K562 (cell line): ENCODE measurements around the gene DYRK1A. TPM values are rescaled to one million over a fixed set of nuclear protein-coding genes. Genes with fewer than 3 reads are reported as not detected.

Source experiments
- ATAC-seq: fragments of 200-7000 bp; cut with Tn5 transposase; 3 replicates; pipeline ENCODE4 v1.9.1; 2020; ENCODE audit warnings: moderate library complexity
- BruUV-seq: library from RNA; stranded (reverse); fragments of 400-500 nt; replicated peaks from 2 replicates; lab custom pipeline; 2021; lab: Mats Ljungman, UMichigan
- CTCF ChIA-PET: fragments of 300-600 bp; formaldehyde crosslinking; extraction: SDS; loops from one replicate; lab custom pipeline; 2021; ENCODE audit warnings: low intra/inter-chr PET ratio; lab: Yijun Ruan, JAX
- POLR2A ChIA-PET: fragments of 300-600, 350-650 bp; sonication (Branson Sonifier 250); formaldehyde crosslinking; extraction: SDS; loops from one replicate; lab custom pipeline; 2021; ENCODE audit warnings: antibody characterized with exemption, inconsistent platforms; lab: Yijun Ruan, JAX
- DNase-seq, 4 experiments: peaks; one replicate each; pipeline versions ENCODE4 v3.0.0 to v3.0.0-alpha.2; 2011 to 2018; ENCODE audit warnings: low spot score in 3 of 4, mixed read lengths in 3 of 4; ENCODE audit errors: extremely low read depth in 1 of 4
- FAIRE-seq: peaks from 2 replicates; lab custom pipeline; 2011; peaks lifted over from hg19 to GRCh38; lab: Jason Lieb, UNC
- H2AFZ ChIP-seq: 2 replicates; pipeline ENCODE4 v1.6.0; 2011; ENCODE audit warnings: low read depth, low read length, control low read depth, inconsistent platforms
- H3K27ac ChIP-seq: fragments of 200-600 bp; 3 replicates; pipeline ENCODE4 v1.8.0; 2011; ENCODE audit warnings: low read depth, mild to moderate bottlenecking, control low read depth, inconsistent platforms, low read length, moderate library complexity, mixed read lengths; ENCODE audit errors: extremely low read depth
- H3K27me3 ChIP-seq, 2 experiments: fragments of 300-600 bp in 1 of 2; 2 replicates in 1 of 2; 3 replicates in 1 of 2; pipeline versions ENCODE4 v1.6.0 to v1.8.0; 2011; ENCODE audit warnings: inconsistent platforms in 2 of 2, low read length in 2 of 2, mild to moderate bottlenecking in 1 of 2, mixed read lengths in 1 of 2, moderate library complexity in 1 of 2; ENCODE audit not compliant: control insufficient read depth in 2 of 2, insufficient read depth in 2 of 2
- H3K36me3 ChIP-seq: fragments of 300-600 bp; 3 replicates; pipeline ENCODE4 v1.8.0; 2011; ENCODE audit warnings: mild to moderate bottlenecking, low read length, inconsistent platforms; ENCODE audit not compliant: control insufficient read depth, insufficient read depth
- H3K4me1 ChIP-seq, 2 experiments: fragments of 200-600 bp in 1 of 2; replicated peaks in 1 of 2; 2 replicates in 1 of 2; 3 replicates in 1 of 2; pipeline versions ENCODE4 v1.5.1 to v1.8.0; 2011; ENCODE audit warnings: inconsistent platforms in 2 of 2, low read length in 2 of 2, mild to moderate bottlenecking in 1 of 2, mixed read lengths in 1 of 2, moderate library complexity in 1 of 2; ENCODE audit not compliant: control insufficient read depth in 2 of 2, insufficient read depth in 2 of 2
- H3K4me2 ChIP-seq: 2 replicates; pipeline ENCODE4 v1.6.1; 2011; ENCODE audit warnings: low read length, control low read depth, inconsistent platforms, mixed read lengths; ENCODE audit not compliant: insufficient read depth
- H3K4me3 ChIP-seq: fragments of 200-600 bp; sonication (generic), shearing (Covaris generic); 2 replicates; pipeline ENCODE4 v1.5.1; 2016; ENCODE audit warnings: control low read depth, inconsistent platforms
- H3K79me2 ChIP-seq: fragments of 200-600 bp; 3 replicates; pipeline ENCODE4 v1.8.0; 2011; ENCODE audit warnings: low read length, inconsistent platforms; ENCODE audit not compliant: control insufficient read depth, insufficient read depth
- H3K9ac ChIP-seq, 2 experiments: 2 replicates each; pipeline versions ENCODE4 v1.6.0 to v1.6.1; 2011; ENCODE audit warnings: low read depth in 2 of 2, low read length in 2 of 2, control low read depth in 1 of 2, inconsistent platforms in 1 of 2, mild to moderate bottlenecking in 1 of 2, mixed read lengths in 1 of 2; ENCODE audit not compliant: insufficient read depth in 1 of 2
- H3K9me1 ChIP-seq: one replicate; pipeline ENCODE4 v1.6.0; 2011; ENCODE audit warnings: inconsistent platforms, mild to moderate bottlenecking, low read length, moderate library complexity; ENCODE audit not compliant: control insufficient read depth, insufficient read depth
- H3K9me3 ChIP-seq: replicated peaks from 2 replicates; pipeline ENCODE4 v1.5.1; 2011; ENCODE audit warnings: low read depth, low read length, inconsistent platforms; ENCODE audit not compliant: control insufficient read depth, insufficient read depth
- H4K20me1 ChIP-seq: replicated peaks from 2 replicates; pipeline ENCODE4 v1.6.1; 2011; ENCODE audit warnings: low read length, inconsistent platforms, mixed read lengths; ENCODE audit not compliant: control insufficient read depth, insufficient read depth
- ARHGAP35 ChIP-seq: fragments of 450-650 bp; IDR thresholded peaks from 2 replicates; pipeline ENCODE4 v1.6.1; 2018; ENCODE audit not compliant: partially characterized antibody
- CEBPB ChIP-seq: fragments of 450-650 bp; IDR thresholded peaks from 2 replicates; pipeline ENCODE4 v1.6.1; 2016; ENCODE audit warnings: missing genetic modification characterization, missing compliant biosample characterization
- DIDO1 ChIP-seq: fragments of 450-650 bp; IDR thresholded peaks from 2 replicates; pipeline ENCODE4 v1.6.1; 2016; ENCODE audit warnings: low read depth, missing biosample characterization, missing genetic modification characterization
- EP300 ChIP-seq: IDR thresholded peaks from 2 replicates; pipeline ENCODE4 v1.6.1; 2012; ENCODE audit warnings: low read length, improper control_type of control experiment
- GABPB1 ChIP-seq: sonication (generic); formaldehyde crosslinking; IDR thresholded peaks from 2 replicates; pipeline ENCODE4 v1.8.0; 2022; ENCODE audit warnings: mild to moderate bottlenecking, missing genetic modification reagents
- NFIC ChIP-seq: fragments of 450-650 bp; IDR thresholded peaks from 2 replicates; pipeline ENCODE4 v1.6.1; 2017; ENCODE audit warnings: mild to moderate bottlenecking, inconsistent platforms
- PYGO2 ChIP-seq: fragments of 450-650 bp; IDR thresholded peaks from 2 replicates; pipeline ENCODE4 v1.6.1; 2016; ENCODE audit warnings: mild to moderate bottlenecking, missing genetic modification characterization, moderate library complexity, missing compliant biosample characterization
- SIRT6 ChIP-seq: IDR thresholded peaks from one replicate; pipeline ENCODE4 v1.6.1; 2012; ENCODE audit warnings: low read depth, mild to moderate bottlenecking, control low read depth, inconsistent platforms, low read length, moderate library complexity
- SMARCA4 ChIP-seq: fragments of 450-650 bp; IDR thresholded peaks from 2 replicates; pipeline ENCODE4 v1.6.1; 2016
- SRF ChIP-seq, 2 experiments: fragments of 250-450, 450-650 bp in 1 of 2; sonication (Bioruptor Pico) in 1 of 2; sonication (generic) in 1 of 2; formaldehyde crosslinking; IDR thresholded peaks; 2 replicates each; pipeline versions ENCODE4 v1.5.0 to v1.5.1; 2020 to 2022; ENCODE audit warnings: mild to moderate bottlenecking in 1 of 2, missing genetic modification reagents in 1 of 2
- TEAD4 ChIP-seq, 2 experiments: sonication (generic) in 1 of 2; formaldehyde crosslinking in 1 of 2; IDR thresholded peaks; 2 replicates each; pipeline versions ENCODE4 v1.6.1 to v1.8.0; 2012 to 2022; ENCODE audit warnings: borderline replicate concordance in 1 of 2, inconsistent platforms in 1 of 2, low read length in 1 of 2, mild to moderate bottlenecking in 1 of 2, missing genetic modification reagents in 1 of 2
- TFAM ChIP-seq: fragments of 250-450 bp; sonication (Bioruptor Pico); conservative IDR thresholded peaks from 2 replicates; pipeline ENCODE4 v1.5.0; 2021; ENCODE audit warnings: mild to moderate bottlenecking, moderate library complexity
- ZNF143 ChIP-seq: sonication (generic); formaldehyde crosslinking; IDR thresholded peaks from 2 replicates; pipeline ENCODE4 v1.9.0; 2022; ENCODE audit warnings: mild to moderate bottlenecking, missing genetic modification reagents
- ZNF644 ChIP-seq: fragments of 200-800 bp; sonication (Bioruptor generic); IDR thresholded peaks from 2 replicates; pipeline ENCODE4 v1.6.1; 2016; ENCODE audit warnings: low read depth, missing genetic modification characterization, missing compliant biosample characterization
- ZNF766 ChIP-seq: fragments of 200-800 bp; sonication (Bioruptor generic); conservative IDR thresholded peaks from 2 replicates; pipeline ENCODE4 v1.6.1; 2016; ENCODE audit warnings: missing genetic modification characterization, missing compliant biosample characterization
- WGBS: fragments of 100-300 bp; shearing (Covaris generic); methylation state at CpG from one replicate; pipeline ENCODE4 v1.1.6; 2016; ENCODE audit warnings: low coverage, mixed read lengths; ENCODE audit not compliant: insufficient coverage; ENCODE audit errors: missing lambda C conversion rate; 5-methylcytosine and 5-hydroxymethylcytosine counted together
- in situ Hi-C: fragments of 300-500 bp; cut with MboI; formaldehyde crosslinking; loops from 4 replicates; pipeline ENCODE4 v1.15.0; 2018; ENCODE audit warnings: inconsistent platforms, mixed read lengths
- intact Hi-C: fragments of 100-400 bp; cut with micrococcal nuclease; formaldehyde crosslinking; loops from 2 replicates; pipeline ENCODE4 v1.14.2; 2022
- polyA plus RNA-seq, 8 experiments: library from polyadenylated mRNA; depleted of rRNA in 4 of 8; stranded (reverse) in 5 of 8; unstranded in 3 of 8; fragments of >200 nt; fragmentation: Nextera tagmentation in 2 of 8; fragmentation: Illumina TruSeq in 1 of 8; extraction: Ambion mirVana in 2 of 8; extraction: Trizol in 1 of 8; gene quantifications; 2 replicates each; pipeline versions ENCODE4 v1.2.1 to v1.2.3, GENCODE V29; 2011 to 2014; ENCODE audit warnings: inconsistent platforms in 1 of 8, missing spikeins in 1 of 8
- total RNA-seq, 7 experiments: library from RNA; depleted of rRNA in 6 of 7; stranded (reverse); fragments of >200 nt in 6 of 7; fragmentation: Illumina TruSeq in 2 of 7; extraction: Trizol in 2 of 7; gene quantifications; 2 replicates each; pipeline versions ENCODE4 v1.2.1 to v1.2.3, GENCODE V29; 2011 to 2021; ENCODE audit warnings: low replicate concordance in 1 of 7
- TF ChIP-seq, protein P1 (sequence below): sonication (generic); IDR thresholded peaks from 2 replicates; pipeline ENCODE4 v1.6.1; 2016
- TF ChIP-seq, protein P2 (sequence below): fragments of 250-450 bp; sonication (Bioruptor Pico); IDR thresholded peaks from 2 replicates; pipeline ENCODE4 v1.8.0; 2022; ENCODE audit warnings: inconsistent platforms
- TF ChIP-seq, protein P3 (sequence below): fragments of 450-650 bp; formaldehyde crosslinking; IDR thresholded peaks from 2 replicates; pipeline ENCODE4 v1.4.0; 2020; ENCODE audit warnings: mild to moderate bottlenecking, moderate library complexity

Gene DYRK1A
- total and polyA plus RNA-seq, 9 of the 15 experiments (the other 6 are each of a cell fraction or from before 2014, with no cell fraction given) = 3.7 to 64.8 (median 42.3) TPM

DNA sequence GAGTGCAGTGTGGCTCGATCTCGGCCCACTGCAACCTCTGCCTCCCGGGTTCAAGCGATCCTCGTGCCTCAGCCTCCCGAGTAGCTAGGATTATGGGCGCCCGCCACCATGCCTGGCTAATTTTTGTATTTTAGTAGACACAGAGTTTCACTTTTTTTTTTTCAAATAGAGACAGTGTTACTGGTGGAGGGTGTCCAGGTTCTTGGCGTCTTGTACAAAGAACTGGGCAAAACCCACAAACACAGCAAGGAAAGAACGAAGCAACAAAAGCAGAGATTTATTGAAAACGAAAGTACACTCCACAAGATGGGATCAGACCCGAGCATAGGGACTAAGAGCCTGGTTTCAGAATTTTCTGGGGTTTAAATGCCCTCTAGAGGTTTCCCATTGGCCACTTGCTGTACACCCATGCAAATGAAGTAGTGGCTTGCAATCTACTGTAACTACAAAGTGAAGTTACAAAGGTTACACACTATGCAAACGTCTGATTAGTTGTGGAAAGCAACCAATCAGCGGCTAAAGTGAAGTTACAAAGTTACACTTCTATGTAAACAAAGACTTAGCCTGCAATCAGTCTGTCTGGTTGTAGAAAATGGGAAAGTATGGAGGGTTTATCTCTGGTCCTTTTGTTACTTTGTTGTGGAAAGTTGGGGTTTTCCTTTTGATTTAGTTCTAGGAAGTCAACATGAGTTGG lies 199.1 kb downstream of the DYRK1A start:
- 31% methylated on average over 14 of the region's 14 CpGs for WGBS
- CTCF ChIA-PET = no interaction called here
- TF ChIP-seq GABPB1 (CRISPR knock-in tag) = no peak
- TF ChIP-seq, protein P1, sequence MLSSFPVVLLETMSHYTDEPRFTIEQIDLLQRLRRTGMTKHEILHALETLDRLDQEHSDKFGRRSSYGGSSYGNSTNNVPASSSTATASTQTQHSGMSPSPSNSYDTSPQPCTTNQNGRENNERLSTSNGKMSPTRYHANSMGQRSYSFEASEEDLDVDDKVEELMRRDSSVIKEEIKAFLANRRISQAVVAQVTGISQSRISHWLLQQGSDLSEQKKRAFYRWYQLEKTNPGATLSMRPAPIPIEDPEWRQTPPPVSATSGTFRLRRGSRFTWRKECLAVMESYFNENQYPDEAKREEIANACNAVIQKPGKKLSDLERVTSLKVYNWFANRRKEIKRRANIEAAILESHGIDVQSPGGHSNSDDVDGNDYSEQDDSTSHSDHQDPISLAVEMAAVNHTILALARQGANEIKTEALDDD = no peak
- TF ChIP-seq TEAD4 (IDR thresholded peaks at IDR 0.05; ENCODE audit: low read length) = peak; percentile 6; the same call in 1 of the 2 replicates
- no peak for TF ChIP-seq TEAD4 (CRISPR knock-in tag; IDR thresholded peaks at IDR 0.05; ENCODE audit: borderline replicate concordance)
- no peak for TF ChIP-seq CEBPB (tag)
- no peak for TF ChIP-seq ZNF143 (CRISPR knock-in tag)
- TF ChIP-seq DIDO1 (tag) = no peak
- 0 out of 2 replicates have a peak, but pooled peaks have one; percentile 55 for TF ChIP-seq ZNF644
- 0 out of 2 replicates have a peak, but pooled peaks have one; percentile 44 for TF ChIP-seq ZNF766 (CRISPR knock-in tag)
- no peak for TF ChIP-seq PYGO2 (tag)
- TF ChIP-seq TFAM (CRISPR knock-in tag) = no peak
- no peak for TF ChIP-seq NFIC
- peak; percentile 14; the same call in 1 of the 2 replicates for TF ChIP-seq EP300
- TF ChIP-seq, protein P2, sequence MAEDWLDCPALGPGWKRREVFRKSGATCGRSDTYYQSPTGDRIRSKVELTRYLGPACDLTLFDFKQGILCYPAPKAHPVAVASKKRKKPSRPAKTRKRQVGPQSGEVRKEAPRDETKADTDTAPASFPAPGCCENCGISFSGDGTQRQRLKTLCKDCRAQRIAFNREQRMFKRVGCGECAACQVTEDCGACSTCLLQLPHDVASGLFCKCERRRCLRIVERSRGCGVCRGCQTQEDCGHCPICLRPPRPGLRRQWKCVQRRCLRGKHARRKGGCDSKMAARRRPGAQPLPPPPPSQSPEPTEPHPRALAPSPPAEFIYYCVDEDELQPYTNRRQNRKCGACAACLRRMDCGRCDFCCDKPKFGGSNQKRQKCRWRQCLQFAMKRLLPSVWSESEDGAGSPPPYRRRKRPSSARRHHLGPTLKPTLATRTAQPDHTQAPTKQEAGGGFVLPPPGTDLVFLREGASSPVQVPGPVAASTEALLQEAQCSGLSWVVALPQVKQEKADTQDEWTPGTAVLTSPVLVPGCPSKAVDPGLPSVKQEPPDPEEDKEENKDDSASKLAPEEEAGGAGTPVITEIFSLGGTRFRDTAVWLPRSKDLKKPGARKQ (CRISPR knock-in tag) = 0 out of 2 replicates have a peak, but pooled peaks have one; percentile 72
- TF ChIP-seq, protein P3, sequence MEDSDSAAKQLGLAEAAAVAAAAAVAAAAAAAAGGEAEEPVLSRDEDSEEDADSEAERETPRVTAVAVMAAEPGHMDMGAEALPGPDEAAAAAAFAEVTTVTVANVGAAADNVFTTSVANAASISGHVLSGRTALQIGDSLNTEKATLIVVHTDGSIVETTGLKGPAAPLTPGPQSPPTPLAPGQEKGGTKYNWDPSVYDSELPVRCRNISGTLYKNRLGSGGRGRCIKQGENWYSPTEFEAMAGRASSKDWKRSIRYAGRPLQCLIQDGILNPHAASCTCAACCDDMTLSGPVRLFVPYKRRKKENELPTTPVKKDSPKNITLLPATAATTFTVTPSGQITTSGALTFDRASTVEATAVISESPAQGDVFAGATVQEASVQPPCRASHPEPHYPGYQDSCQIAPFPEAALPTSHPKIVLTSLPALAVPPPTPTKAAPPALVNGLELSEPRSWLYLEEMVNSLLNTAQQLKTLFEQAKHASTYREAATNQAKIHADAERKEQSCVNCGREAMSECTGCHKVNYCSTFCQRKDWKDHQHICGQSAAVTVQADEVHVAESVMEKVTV (CRISPR knock-in tag) = no peak
- no peak for TF ChIP-seq SRF (CRISPR knock-in tag; IDR thresholded peaks at IDR 0.05)
- TF ChIP-seq SIRT6 = no peak
- TF ChIP-seq ARHGAP35 = no peak
- peak; percentile 21; the same call in 1 of the 2 replicates for TF ChIP-seq SMARCA4

More for the DNA sequence above, 199.1 kb downstream of the DYRK1A start:
- H3K27me3 ChIP-seq = no peaks in the 10 kb centered on the region
- H3K27ac ChIP-seq = peak overlapping the region; percentile 29
- no peaks in the 10 kb centered on the region for H4K20me1 ChIP-seq
- POLR2A ChIA-PET = interaction anchor here (0.6 to 2.7 kb wide), 4 partner anchors 9 to 600 kb away, joined by 3 to 28 read pairs (median 8); no protein-coding TSS in a partner anchor
- peak; percentile 53 for ATAC-seq
- peak overlapping the region; percentile 98 for H3K4me2 ChIP-seq
- no peaks in the 10 kb centered on the region for H3K9me3 ChIP-seq
- no peak overlapping the region for H3K4me3 ChIP-seq
- in situ Hi-C loops (no loop called here), intact Hi-C loops (loop anchor here (2.0 to 10.0 kb wide), 3 partner anchors 17 to 341 kb away; no protein-coding TSS in a partner anchor)
- H3K4me1 ChIP-seq = peaks cover 30 to 53% of the 10 kb centered on the region in 2 experiments
- peak overlapping the region in 1 of 2 experiments; percentile 67; a peak in 2 of 4 replicates for H3K9ac ChIP-seq
- FAIRE-seq = peak; percentile 48
- peak in 1 of 4 experiments; percentile 62 for DNase-seq
- no peaks in the 10 kb centered on the region for H3K9me1 ChIP-seq
- H3K79me2 ChIP-seq = peaks cover 10% of the 10 kb centered on the region
- BruUV-seq = TSS peak; percentile 56
- H2AFZ ChIP-seq = peak overlapping the region; percentile 98
- no peaks in the 10 kb centered on the region for H3K36me3 ChIP-seq
